Fibroblast of the conjunctiva (primary cell): ENCODE measurements around the gene VSIG10L2.
"Not testable (repeated sequence)": the region's sequence is repeated elsewhere in the genome, so short reads cannot be mapped to it uniquely, and the experiment has no call there.

ENCODE experiments used
- DNase-seq: peaks from one replicate; pipeline ENCODE4 v3.0.0-alpha.2; 2010; ENCODE audit warnings: low read depth

Gene VSIG10L2

GRCh38 chr11:125967515-125967914 is 21.7 kb downstream of the VSIG10L2 start:
- no peak for DNase-seq

- no peak for DNase-seq
These were observed 22.5 kb downstream of the VSIG10L2 start for GRCh38 chr11:125968354-125968753.

GRCh38 chr11:125971618-125972017 is 25.8 kb downstream of the VSIG10L2 start:
- DNase-seq = no peak

GRCh38 chr11:125974284-125974683 is 28.4 kb downstream of the VSIG10L2 start:
- no peak for DNase-seq

GRCh38 chr11:125975634-125976033 is 29.8 kb downstream of the VSIG10L2 start:
- DNase-seq = no peak

GRCh38 chr11:125976156-125976555 is 30.3 kb downstream of the VSIG10L2 start:
- DNase-seq = no peak

GRCh38 chr11:125977333-125977732 is 31.5 kb downstream of the VSIG10L2 start:
- no peak for DNase-seq

- no peak for DNase-seq
These were observed 32.4 kb downstream of the VSIG10L2 start for GRCh38 chr11:125978181-125978716.

GRCh38 chr11:125978778-125979407 is 33.0 kb downstream of the VSIG10L2 start:
- DNase-seq = no peak

GRCh38 chr11:125979511-125979910 is 33.7 kb downstream of the VSIG10L2 start:
- no peak for DNase-seq

GRCh38 chr11:125980436-125980835 is 34.6 kb downstream of the VSIG10L2 start:
- DNase-seq = no peak

- no peak for DNase-seq
These were observed 36.5 kb downstream of the VSIG10L2 start for GRCh38 chr11:125982348-125982730.

GRCh38 chr11:125985956-125986355 is 40.1 kb downstream of the VSIG10L2 start:
- not testable (repeated sequence) for DNase-seq

GRCh38 chr11:125987066-125987641 is 41.3 kb downstream of the VSIG10L2 start:
- no peak for DNase-seq

- DNase-seq = peak; percentile 23
These were observed 44.4 kb downstream of the VSIG10L2 start for GRCh38 chr11:125990244-125990643.

- no peak for DNase-seq
These were observed 47.0 kb downstream of the VSIG10L2 start for GRCh38 chr11:125992893-125993292.

- no peak for DNase-seq
These were observed 48.7 kb downstream of the VSIG10L2 start for GRCh38 chr11:125994509-125994908.

GRCh38 chr11:125995313-125995712 is 49.5 kb downstream of the VSIG10L2 start:
- DNase-seq = no peak

- DNase-seq = no peak
These were observed 52.4 kb downstream of the VSIG10L2 start for GRCh38 chr11:125998267-125998666.

- DNase-seq = peak; percentile 4
These were observed 53.5 kb downstream of the VSIG10L2 start for GRCh38 chr11:125999234-125999880.

- no peak for DNase-seq
These were observed 56.3 kb downstream of the VSIG10L2 start for GRCh38 chr11:126002181-126002580.
